Lung microvascular endothelial cell (primary cell): ENCODE measurements around the gene NUAK1. TPM values are rescaled to one million over a fixed set of nuclear protein-coding genes. Genes with fewer than 3 reads are reported as not detected.

Source experiments
- DNase-seq, 2 donors: peaks; one replicate each; pipeline versions ENCODE4 v3.0.0 to v3.0.0-alpha.2; 2010; ENCODE audit warnings: low read depth in 2 of 2
- total RNA-seq: library from RNA; depleted of rRNA; stranded (reverse); fragments of >200 nt; gene quantifications from 2 replicates; pipeline ENCODE4 v1.2.1, GENCODE V29; 2014

Gene NUAK1
- total RNA-seq, 1 donor from 2014 or later, result 32.5 TPM

GRCh38 chr12:106064721-106065021, 74.1 kb downstream of the NUAK1 start:
- DNase-seq, result peak; percentile 77 to 89

GRCh38 chr12:106063826-106064720, 74.7 kb downstream of the NUAK1 start:
- DNase-seq, result no peak

GRCh38 chr12:106062693-106063092, 76.1 kb downstream of the NUAK1 start:
- peak in 1 of 2 donors; percentile 76 for DNase-seq

- DNase-seq, result peak in 1 of 2 donors; percentile 28
These were observed 80.2 kb downstream of the NUAK1 start for GRCh38 chr12:106058256-106059182.

GRCh38 chr12:106054049-106054448, 84.7 kb downstream of the NUAK1 start:
- DNase-seq, result no peak

GRCh38 chr12:106051853-106052531, 86.8 kb downstream of the NUAK1 start:
- DNase-seq, result peak in 1 of 2 donors; percentile 54

- no peak for DNase-seq
These were observed 89.2 kb downstream of the NUAK1 start for GRCh38 chr12:106049546-106049945.

GRCh38 chr12:106049105-106049504, 89.6 kb downstream of the NUAK1 start:
- DNase-seq, result no peak

- no peak for DNase-seq
These were observed 90.1 kb downstream of the NUAK1 start for GRCh38 chr12:106048676-106049075.

GRCh38 chr12:106048016-106048415, 90.7 kb downstream of the NUAK1 start:
- DNase-seq, result no peak

- no peak for DNase-seq
These were observed 91.8 kb downstream of the NUAK1 start for GRCh38 chr12:106046947-106047346.

- peak in 1 of 2 donors; percentile 75 for DNase-seq
These were observed 92.4 kb downstream of the NUAK1 start for GRCh38 chr12:106046301-106046846.

- DNase-seq, result no peak
These were observed 93.5 kb downstream of the NUAK1 start for GRCh38 chr12:106045251-106045674.

- no peak for DNase-seq
These were observed 94.0 kb downstream of the NUAK1 start for GRCh38 chr12:106044773-106045172.

GRCh38 chr12:106042037-106042436, 96.7 kb downstream of the NUAK1 start:
- DNase-seq, result no peak

- no peak for DNase-seq
These were observed 98.2 kb downstream of the NUAK1 start for GRCh38 chr12:106040521-106040920.

GRCh38 chr12:106039646-106040404, 98.9 kb downstream of the NUAK1 start:
- DNase-seq, result no peak

- DNase-seq, result no peak
These were observed 99.5 kb downstream of the NUAK1 start for GRCh38 chr12:106039242-106039641.

GRCh38 chr12:106037524-106038298, 101.0 kb downstream of the NUAK1 start:
- DNase-seq, result no peak

- no peak for DNase-seq
These were observed 103.3 kb downstream of the NUAK1 start for GRCh38 chr12:106035421-106035820.
